Retinal pigment epithelial cell (primary cell): Measurements from ENCODE around the gene PRR7.

Experiments used
- DNase-seq: peaks from one replicate; pipeline ENCODE4 v3.0.0-alpha.2; 2010; ENCODE audit warnings: low read depth
- H3K4me3 ChIP-seq: 2 replicates; pipeline ENCODE4 v1.5.1; 2011; ENCODE audit warnings: mild to moderate bottlenecking, low read length, control low read depth, moderate library complexity
- TF ChIP-seq, protein P1 (sequence below): conservative IDR thresholded peaks from 2 replicates; pipeline ENCODE4 v1.5.1; 2011; ENCODE audit warnings: low read depth, low read length, control low read depth, inconsistent platforms

Gene PRR7

DNA sequence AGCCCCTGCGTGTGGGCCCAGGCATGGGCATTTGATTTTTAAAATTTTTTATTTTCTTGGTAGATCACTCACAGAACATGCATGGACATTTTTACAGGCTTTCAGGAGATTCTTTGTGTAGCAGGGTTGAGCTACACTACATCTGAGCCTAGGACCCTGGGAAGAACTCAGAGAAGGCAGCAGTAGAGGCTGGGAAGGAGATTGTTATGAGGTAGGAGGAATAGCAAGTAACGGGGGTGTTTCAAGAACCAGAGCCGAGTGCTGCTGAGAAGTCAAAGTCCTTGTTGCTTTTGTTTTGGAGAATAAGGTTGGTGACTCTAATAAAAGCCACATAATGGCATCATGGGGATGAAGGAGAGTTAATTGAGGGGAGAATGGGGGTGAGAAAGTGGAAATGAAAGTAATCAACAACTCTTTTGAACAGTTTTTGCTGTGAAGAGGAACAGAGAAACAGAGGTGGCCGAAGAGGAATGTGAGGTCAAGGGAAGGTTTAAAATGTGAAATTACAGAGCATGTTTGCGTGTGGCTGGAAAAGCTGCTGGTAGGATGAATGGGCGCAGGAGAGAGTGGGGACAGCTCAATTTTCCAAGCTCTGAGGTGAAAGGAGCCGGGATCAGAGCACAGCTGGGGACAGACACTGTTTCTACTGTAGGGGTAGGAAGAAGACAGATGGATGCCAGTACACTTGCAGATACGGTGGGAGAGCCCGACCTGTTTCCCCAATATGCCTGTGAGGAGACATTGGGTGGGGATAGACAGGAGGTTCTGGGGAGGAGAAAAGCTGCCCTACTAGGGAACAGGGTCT lies 55.5 kb downstream of the PRR7 start:
- no peak overlapping the region for H3K4me3 ChIP-seq
- DNase-seq: no peak
- TF ChIP-seq, protein P1, sequence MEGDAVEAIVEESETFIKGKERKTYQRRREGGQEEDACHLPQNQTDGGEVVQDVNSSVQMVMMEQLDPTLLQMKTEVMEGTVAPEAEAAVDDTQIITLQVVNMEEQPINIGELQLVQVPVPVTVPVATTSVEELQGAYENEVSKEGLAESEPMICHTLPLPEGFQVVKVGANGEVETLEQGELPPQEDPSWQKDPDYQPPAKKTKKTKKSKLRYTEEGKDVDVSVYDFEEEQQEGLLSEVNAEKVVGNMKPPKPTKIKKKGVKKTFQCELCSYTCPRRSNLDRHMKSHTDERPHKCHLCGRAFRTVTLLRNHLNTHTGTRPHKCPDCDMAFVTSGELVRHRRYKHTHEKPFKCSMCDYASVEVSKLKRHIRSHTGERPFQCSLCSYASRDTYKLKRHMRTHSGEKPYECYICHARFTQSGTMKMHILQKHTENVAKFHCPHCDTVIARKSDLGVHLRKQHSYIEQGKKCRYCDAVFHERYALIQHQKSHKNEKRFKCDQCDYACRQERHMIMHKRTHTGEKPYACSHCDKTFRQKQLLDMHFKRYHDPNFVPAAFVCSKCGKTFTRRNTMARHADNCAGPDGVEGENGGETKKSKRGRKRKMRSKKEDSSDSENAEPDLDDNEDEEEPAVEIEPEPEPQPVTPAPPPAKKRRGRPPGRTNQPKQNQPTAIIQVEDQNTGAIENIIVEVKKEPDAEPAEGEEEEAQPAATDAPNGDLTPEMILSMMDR: no peak

DNA sequence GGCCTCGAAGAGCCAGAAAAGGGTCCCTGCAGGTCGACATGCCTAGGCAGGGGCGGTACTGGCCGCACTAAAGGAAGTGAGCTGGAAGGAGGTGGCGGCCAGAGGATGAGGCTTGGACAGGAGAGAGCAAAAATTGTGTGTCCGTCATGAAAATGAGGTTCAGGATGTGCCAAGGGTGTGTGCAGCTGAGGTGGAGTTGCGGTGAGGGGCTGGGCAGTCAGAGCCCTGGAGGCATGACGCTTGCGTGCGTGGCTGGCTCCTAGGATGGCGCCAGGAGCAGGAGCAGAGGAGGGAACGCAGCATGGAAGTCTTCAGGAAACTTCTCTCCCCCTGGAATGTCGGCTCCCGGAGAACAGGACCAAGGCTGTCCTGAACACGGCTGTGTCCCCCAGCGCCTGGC lies 56.3 kb downstream of the PRR7 start:
- no peak for DNase-seq
- TF ChIP-seq, protein P1: no peak
- H3K4me3 ChIP-seq: no peak overlapping the region

DNA sequence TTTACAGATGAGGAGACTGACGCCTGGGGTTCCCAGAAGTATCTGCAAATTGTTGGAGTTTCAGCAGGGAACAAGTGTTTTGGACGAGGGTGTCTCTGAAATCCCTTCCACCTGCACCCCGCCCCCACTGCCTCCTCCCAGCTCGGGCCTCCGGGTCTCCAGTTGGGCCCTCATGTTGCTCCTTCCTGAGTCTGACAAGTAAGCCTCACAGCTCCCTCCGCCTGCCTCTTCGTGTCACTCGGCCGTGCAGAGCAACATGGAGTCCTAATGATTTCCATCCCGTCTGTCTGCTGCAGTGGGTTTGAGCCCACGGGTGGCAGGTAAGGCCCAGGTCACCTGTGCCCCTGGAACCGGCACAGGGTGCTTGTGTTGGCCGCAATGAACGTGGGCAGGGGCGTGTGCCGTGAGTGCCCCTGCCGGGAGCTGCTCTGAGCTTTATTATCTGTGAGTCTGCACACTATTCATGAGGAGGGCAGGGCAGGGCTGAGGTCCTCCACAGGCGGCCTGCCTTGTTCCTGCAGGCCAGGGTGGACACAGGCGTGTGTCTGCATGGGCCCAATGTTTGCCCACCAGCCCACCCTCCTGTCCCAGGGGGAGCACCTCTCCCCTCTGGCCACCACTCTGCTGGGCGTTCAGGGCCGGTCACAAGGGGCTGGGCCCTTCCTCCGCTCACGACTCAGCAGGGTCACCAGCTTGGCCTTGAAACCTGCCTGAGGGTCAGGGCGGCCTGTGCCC lies 56.9 kb downstream of the PRR7 start:
- TF ChIP-seq, protein P1: no peak
- H3K4me3 ChIP-seq: no peak overlapping the region
- DNase-seq: no peak

DNA sequence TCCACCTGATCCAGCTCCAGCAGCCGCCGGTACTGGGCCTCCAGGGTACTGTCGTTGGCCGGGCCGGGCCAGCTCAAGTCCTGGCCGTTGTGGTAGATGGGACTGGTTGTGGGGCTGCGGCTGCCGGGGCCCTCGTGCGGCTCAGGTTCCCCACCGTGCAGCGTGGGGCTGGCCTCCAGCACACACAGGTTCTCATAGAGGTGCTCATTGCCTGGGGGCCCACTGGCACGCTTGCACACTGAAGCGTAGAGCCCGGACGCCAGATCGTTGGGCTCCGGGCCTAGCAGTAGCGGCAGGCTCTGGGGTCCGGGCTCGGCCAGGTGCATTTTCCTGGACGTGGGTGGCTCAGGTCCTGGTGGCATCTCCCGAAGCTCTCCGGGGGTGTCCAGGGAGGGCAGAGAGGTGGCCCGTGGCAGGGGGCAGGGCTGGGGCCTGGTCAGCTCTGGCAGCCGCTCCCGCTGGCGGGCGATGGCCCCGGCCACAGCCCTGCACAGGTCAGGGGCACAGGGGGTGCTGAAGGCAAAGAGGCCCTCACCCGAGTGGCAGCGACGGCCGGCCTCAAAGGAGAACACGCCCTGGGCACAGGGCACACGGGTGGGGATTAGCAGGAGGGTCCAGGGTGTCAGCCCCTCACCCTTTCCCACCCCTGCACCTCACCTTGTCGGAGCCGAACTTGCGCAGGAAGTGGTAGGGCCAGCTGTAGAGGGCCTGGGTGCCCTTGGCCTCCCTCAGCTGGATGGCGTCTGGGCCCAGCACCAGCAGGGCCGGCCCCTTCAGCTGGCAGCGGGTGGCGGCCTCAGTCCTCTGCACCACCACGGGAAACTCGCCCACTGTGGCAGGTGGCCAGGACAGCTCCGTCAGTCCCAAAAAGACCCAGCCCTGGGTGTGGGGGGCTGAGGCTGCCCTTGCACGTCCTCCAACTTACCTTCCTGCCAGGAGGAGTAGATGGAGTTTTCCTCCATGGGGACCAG lies 57.8 kb downstream of the PRR7 start:
- TF ChIP-seq, protein P1: no peak
- no peak for DNase-seq
- H3K4me3 ChIP-seq: no peak overlapping the region

DNA sequence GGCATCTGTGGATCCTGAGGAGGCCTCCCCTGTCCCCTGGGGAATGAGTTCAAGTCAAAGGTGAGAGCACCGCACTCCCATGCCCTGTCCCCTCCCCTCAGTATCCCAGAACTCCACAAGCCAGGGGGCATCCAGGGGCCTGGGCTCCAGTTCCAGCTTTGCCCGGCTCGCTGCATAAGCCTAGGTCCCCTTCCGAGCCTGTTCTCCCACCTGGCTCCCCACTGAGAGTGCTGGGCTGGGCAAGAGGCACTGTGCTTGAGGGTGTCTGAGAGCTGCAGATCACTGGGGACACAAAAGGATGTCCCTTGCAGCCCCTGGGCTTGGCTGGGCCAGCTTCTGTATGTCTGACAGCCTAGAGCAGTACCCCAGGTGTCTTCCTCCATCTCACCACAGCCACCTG lies 58.5 kb downstream of the PRR7 start:
- no peak for DNase-seq
- no peak overlapping the region for H3K4me3 ChIP-seq
- TF ChIP-seq, protein P1: no peak
